Measurements from ENCODE around the gene ATF7IP.
"Not testable (repeated sequence)": the region's sequence is repeated elsewhere in the genome, so short reads cannot be mapped to it uniquely, and the experiment has no call there.

Gene ATF7IP

GRCh38 chr12:14365294-14366208 is at the start of gene ATF7IP:
ATF7IP (plus strand) TSS chr12:14365682; CDS start chr12:14423916, 58,234 bp downstream.
- peak; percentile 95 to 97 for DNase-seq

GRCh38 chr12:14317362-14318146 is 47.9 kb upstream of the ATF7IP start:
- no peak for DNase-seq

GRCh38 chr12:14319704-14320427 is 45.6 kb upstream of the ATF7IP start:
- not testable (repeated sequence) for DNase-seq

- no peak for DNase-seq
These were observed 43.1 kb upstream of the ATF7IP start for GRCh38 chr12:14322403-14322802.

GRCh38 chr12:14325716-14326343 is 39.7 kb upstream of the ATF7IP start:
- DNase-seq: no peak

- DNase-seq: no peak
These were observed 38.8 kb upstream of the ATF7IP start for GRCh38 chr12:14326699-14327098.

GRCh38 chr12:14327711-14328110 is 37.8 kb upstream of the ATF7IP start:
- DNase-seq: no peak

GRCh38 chr12:14332482-14332881 is 33.0 kb upstream of the ATF7IP start:
- no peak for DNase-seq

GRCh38 chr12:14340371-14340770 is 25.1 kb upstream of the ATF7IP start:
- no peak for DNase-seq

GRCh38 chr12:14351524-14351923 is 14.0 kb upstream of the ATF7IP start:
- not testable (repeated sequence) for DNase-seq

GRCh38 chr12:14352066-14352465 is 13.4 kb upstream of the ATF7IP start:
- not testable (repeated sequence) for DNase-seq

GRCh38 chr12:14354665-14355064 is 10.8 kb upstream of the ATF7IP start:
- DNase-seq: not testable (repeated sequence)

- no peak for DNase-seq
These were observed 9.3 kb upstream of the ATF7IP start for GRCh38 chr12:14356147-14356546.

- no peak for DNase-seq
These were observed 8.0 kb upstream of the ATF7IP start for GRCh38 chr12:14357486-14357885.

- DNase-seq: no peak
These were observed 3.1 kb upstream of the ATF7IP start for GRCh38 chr12:14362352-14362751.

- DNase-seq: no peak
These were observed 755 bp upstream of the ATF7IP start for GRCh38 chr12:14364583-14365271.

- no peak for DNase-seq
These were observed 942 bp downstream of the ATF7IP start for GRCh38 chr12:14366209-14367039.

GRCh38 chr12:14367040-14367661 is 1.7 kb downstream of the ATF7IP start:
- DNase-seq: no peak

GRCh38 chr12:14369311-14369710 is 3.8 kb downstream of the ATF7IP start:
- no peak for DNase-seq

- DNase-seq: no peak
These were observed 7.7 kb downstream of the ATF7IP start for GRCh38 chr12:14373217-14373616.

GRCh38 chr12:14379508-14379907 is 14.0 kb downstream of the ATF7IP start:
- DNase-seq: no peak
